ENCODE measurements around the gene FMNL1.

FMNL1 gene

GRCh38 chr17:45229681-45230409 lies 8.2 kb downstream of the FMNL1 start:
- H3K4me3 ChIP-seq: peak overlapping the region; percentile 26 to 99 (median 94)
- H3K36me3 ChIP-seq: peaks cover 23 to 56% (median 39%) of the 10 kb centered on the region in 11 experiments
- H3K4me1 ChIP-seq: peaks cover 94 to 100% (median 96%) of the 10 kb centered on the region in 10 experiments
- H3K9me3 ChIP-seq (replicated peaks in 1 of 11): no peaks in the 10 kb centered on the region
- peak overlapping the region; percentile 90 to 99 (median 97) for H3K9ac ChIP-seq
- H3K27ac ChIP-seq: peak overlapping the region; percentile 90 to 100 (median 99)
- H4K20me1 ChIP-seq: peaks cover 11 to 42% (median 29%) of the 10 kb centered on the region in 11 experiments; a peak in 21 of 22 replicates
- no peak for TF ChIP-seq Cebpa-rat (IDR thresholded peaks at IDR 0.05)
- peak overlapping the region; percentile 98 to 100 (median 100) for H3K4me2 ChIP-seq
- H3K27me3 ChIP-seq: no peaks in the 10 kb centered on the region

- Histone ChIP-seq H3K4me2 (peak overlapping the region; percentile 98 to 100 (median 100)), H3K36me3 (peaks cover 23 to 58% (median 45%) of the 10 kb centered on the region in 11 experiments), H4K20me1 (peaks cover 17 to 48% (median 35%) of the 10 kb centered on the region in 11 experiments; a peak in 21 of 22 replicates), H3K9me3 (replicated peaks in 1 of 11) (no peaks in the 10 kb centered on the region), H3K4me1 (peaks cover 94 to 100% (median 96%) of the 10 kb centered on the region in 10 experiments), H3K27ac (peak overlapping the region; percentile 90 to 100 (median 99)), H3K4me3 (peak overlapping the region in 9 of 10 experiments; percentile 31 to 99 (median 95); a peak in 18 of 20 replicates), H3K27me3 (no peaks in the 10 kb centered on the region), H3K9ac (peak overlapping the region; percentile 90 to 99 (median 97))
- no peak for TF ChIP-seq Cebpa-rat (IDR thresholded peaks at IDR 0.05)
These were observed 8.7 kb downstream of the FMNL1 start for GRCh38 chr17:45230410-45230786.

- no peak for TF ChIP-seq Cebpa-rat (IDR thresholded peaks at IDR 0.05)
- H3K27me3 ChIP-seq: no peaks in the 10 kb centered on the region
- H3K36me3 ChIP-seq: peaks cover 26 to 63% (median 50%) of the 10 kb centered on the region in 11 experiments
- peak overlapping the region; percentile 90 to 100 (median 99) for H3K27ac ChIP-seq
- peaks cover 94 to 100% (median 96%) of the 10 kb centered on the region in 10 experiments for H3K4me1 ChIP-seq
- peak overlapping the region; percentile 98 to 100 (median 100) for H3K4me2 ChIP-seq
- H4K20me1 ChIP-seq: peaks cover 18 to 53% (median 40%) of the 10 kb centered on the region in 11 experiments; a peak in 21 of 22 replicates
- peak overlapping the region; percentile 90 to 99 (median 97) for H3K9ac ChIP-seq
- H3K9me3 ChIP-seq (replicated peaks in 1 of 11): no peaks in the 10 kb centered on the region
- peak overlapping the region in 9 of 10 experiments; percentile 31 to 99 (median 95); a peak in 18 of 20 replicates for H3K4me3 ChIP-seq
These were observed 9.2 kb downstream of the FMNL1 start for GRCh38 chr17:45230787-45231480.

GRCh38 chr17:45231481-45232116 lies 9.9 kb downstream of the FMNL1 start:
- H3K27ac ChIP-seq: peak overlapping the region; percentile 90 to 100 (median 99)
- TF ChIP-seq Cebpa-rat (IDR thresholded peaks at IDR 0.05): no peak
- peaks cover 94 to 99% (median 96%) of the 10 kb centered on the region in 10 experiments for H3K4me1 ChIP-seq
- H3K9me3 ChIP-seq (replicated peaks in 1 of 11): no peaks in the 10 kb centered on the region
- H3K36me3 ChIP-seq: peaks cover 33 to 70% (median 56%) of the 10 kb centered on the region in 11 experiments
- H4K20me1 ChIP-seq: peaks cover 18 to 60% (median 47%) of the 10 kb centered on the region in 11 experiments; a peak in 21 of 22 replicates
- H3K4me3 ChIP-seq: peak overlapping the region in 9 of 10 experiments; percentile 31 to 99 (median 95); a peak in 16 of 20 replicates
- H3K27me3 ChIP-seq: no peaks in the 10 kb centered on the region
- peak overlapping the region; percentile 90 to 99 (median 97) for H3K9ac ChIP-seq
- peak overlapping the region; percentile 98 to 100 (median 100) for H3K4me2 ChIP-seq

GRCh38 chr17:45232514-45233422 lies 11.1 kb downstream of the FMNL1 start:
- Histone ChIP-seq H3K4me1 (peaks cover 82 to 87% (median 84%) of the 10 kb centered on the region in 10 experiments), H3K36me3 (peaks cover 44 to 82% (median 68%) of the 10 kb centered on the region in 11 experiments), H3K4me2 (peak overlapping the region; percentile 98 to 100 (median 100); a peak in 21 of 22 replicates), H3K27me3 (no peaks in the 10 kb centered on the region), H4K20me1 (peaks cover 22 to 72% (median 59%) of the 10 kb centered on the region in 11 experiments; a peak in 21 of 22 replicates), H3K4me3 (peak overlapping the region in 5 of 10 experiments; percentile 3 to 99 (median 93); a peak in 7 of 20 replicates), H3K27ac (peak overlapping the region; percentile 20 to 100 (median 99); a peak in 21 of 22 replicates), H3K9me3 (replicated peaks in 1 of 11) (no peaks in the 10 kb centered on the region), H3K9ac (peak overlapping the region; percentile 54 to 99 (median 96); a peak in 20 of 22 replicates)
- no peak for TF ChIP-seq Cebpa-rat (IDR thresholded peaks at IDR 0.05)

- Histone ChIP-seq H3K27ac (peak overlapping the region; percentile 20 to 100 (median 99); a peak in 20 of 22 replicates), H3K9me3 (replicated peaks in 1 of 11) (no peaks in the 10 kb centered on the region), H3K4me2 (peak overlapping the region; percentile 13 to 100 (median 100); a peak in 21 of 22 replicates), H3K4me1 (peaks cover 76 to 81% (median 78%) of the 10 kb centered on the region in 10 experiments), H3K36me3 (peaks cover 51 to 89% (median 75%) of the 10 kb centered on the region in 11 experiments), H3K9ac (peak overlapping the region; percentile 26 to 99 (median 91); a peak in 20 of 22 replicates), H4K20me1 (peaks cover 22 to 79% (median 66%) of the 10 kb centered on the region in 11 experiments; a peak in 21 of 22 replicates), H3K27me3 (no peaks in the 10 kb centered on the region), H3K4me3 (peak overlapping the region in 3 of 10 experiments; percentile 10 to 34 (median 28); a peak in 3 of 20 replicates)
- TF ChIP-seq Cebpa-rat (IDR thresholded peaks at IDR 0.05): no peak
These were observed 11.8 kb downstream of the FMNL1 start for GRCh38 chr17:45233423-45233924.

GRCh38 chr17:45234641-45235415 lies 13.1 kb downstream of the FMNL1 start:
- no peaks in the 10 kb centered on the region for H3K9me3 ChIP-seq (replicated peaks in 1 of 11)
- peak overlapping the region in 8 of 11 experiments; percentile 13 to 100 (median 54); a peak in 8 of 22 replicates for H3K27ac ChIP-seq
- no peak overlapping the region for H3K4me3 ChIP-seq
- H3K9ac ChIP-seq: peak overlapping the region in 5 of 11 experiments; percentile 8 to 99 (median 24); a peak in 8 of 22 replicates
- no peaks in the 10 kb centered on the region for H3K27me3 ChIP-seq
- peaks cover 22 to 92% (median 79%) of the 10 kb centered on the region in 11 experiments; a peak in 21 of 22 replicates for H4K20me1 ChIP-seq
- no peak for TF ChIP-seq Cebpa-rat (IDR thresholded peaks at IDR 0.05)
- peak overlapping the region; percentile 8 to 100 (median 99); a peak in 20 of 22 replicates for H3K4me2 ChIP-seq
- H3K36me3 ChIP-seq: peaks cover 65 to 100% (median 89%) of the 10 kb centered on the region in 11 experiments
- H3K4me1 ChIP-seq: peaks cover 63 to 71% (median 66%) of the 10 kb centered on the region in 10 experiments

Data from BLaER1 treated with 17β-estradiol and CSF1 and Interleukin-3, amounts not matched to agents 10 nM and 100 nM (cell line).